GM18861 (cell line): ENCODE results near the gene MYOC.
"Not testable (repeated sequence)": the region's sequence is repeated elsewhere in the genome, so short reads cannot be mapped to it uniquely, and the experiment has no call there.

Experiments used
- ATAC-seq: cut with Tn5 transposase; IDR thresholded peaks from one replicate; pipeline ENCODE4 v1.9.1; 2021; ENCODE audit not compliant: unreplicated experiment

MYOC gene

GRCh38 chr1:171652234-171652822 is at the start of gene MYOC:
TSS of gene MYOC (minus strand) at chr1:171652688. CDS start at chr1:171652611, 77 bp downstream.
- ATAC-seq, result no peak

- no peak for ATAC-seq
Measured at GRCh38 chr1:171699531-171699930, 47.0 kb upstream of the MYOC start.

GRCh38 chr1:171695772-171696171 is 43.3 kb upstream of the MYOC start:
- ATAC-seq, result not testable (repeated sequence)

GRCh38 chr1:171693541-171693940 is 41.1 kb upstream of the MYOC start:
- ATAC-seq, result not testable (repeated sequence)

GRCh38 chr1:171683870-171684269 is 31.4 kb upstream of the MYOC start:
- no peak for ATAC-seq

- no peak for ATAC-seq
Measured at GRCh38 chr1:171680339-171680738, 27.9 kb upstream of the MYOC start.

- ATAC-seq, result no peak
Measured at GRCh38 chr1:171676823-171677222, 24.3 kb upstream of the MYOC start.

- ATAC-seq, result no peak
Measured at GRCh38 chr1:171674431-171675405, 22.2 kb upstream of the MYOC start.

- ATAC-seq, result no peak
Measured at GRCh38 chr1:171670739-171671138, 18.3 kb upstream of the MYOC start.

GRCh38 chr1:171668372-171668771 is 15.9 kb upstream of the MYOC start:
- ATAC-seq, result no peak

- ATAC-seq, result no peak
Measured at GRCh38 chr1:171666114-171666769, 13.8 kb upstream of the MYOC start.

GRCh38 chr1:171664976-171665375 is 12.5 kb upstream of the MYOC start:
- no peak for ATAC-seq

- ATAC-seq, result no peak
Measured at GRCh38 chr1:171663854-171664575, 11.5 kb upstream of the MYOC start.

GRCh38 chr1:171663036-171663853 is 10.8 kb upstream of the MYOC start:
- ATAC-seq, result no peak

- ATAC-seq, result no peak
Measured at GRCh38 chr1:171661076-171661650, 8.7 kb upstream of the MYOC start.

GRCh38 chr1:171656206-171656605 is 3.7 kb upstream of the MYOC start:
- ATAC-seq, result not testable (repeated sequence)

- ATAC-seq, result no peak
Measured at GRCh38 chr1:171655746-171656116, 3.2 kb upstream of the MYOC start.

- ATAC-seq, result no peak
Measured at GRCh38 chr1:171654942-171655745, 2.7 kb upstream of the MYOC start.
